Suprapubic skin (tissue), 3 donors: ENCODE data around the gene NBEA.

Source experiments
- CTCF ChIP-seq, 2 donors: fragments of 200-600 bp in 1 of 2; fragments of 450-650 bp in 1 of 2; sonication (generic) in 1 of 2; IDR thresholded peaks; one replicate each; pipeline ENCODE4 v1.5.1; 2016 to 2019; ENCODE audit warnings: antibody characterized with exemption in 2 of 2, mild to moderate bottlenecking in 1 of 2, moderate library complexity in 1 of 2
- EP300 ChIP-seq: sonication (generic); formaldehyde crosslinking; IDR thresholded peaks from one replicate; pipeline ENCODE4 v1.6.1; 2017; ENCODE audit warnings: antibody characterized with exemption

DNA sequence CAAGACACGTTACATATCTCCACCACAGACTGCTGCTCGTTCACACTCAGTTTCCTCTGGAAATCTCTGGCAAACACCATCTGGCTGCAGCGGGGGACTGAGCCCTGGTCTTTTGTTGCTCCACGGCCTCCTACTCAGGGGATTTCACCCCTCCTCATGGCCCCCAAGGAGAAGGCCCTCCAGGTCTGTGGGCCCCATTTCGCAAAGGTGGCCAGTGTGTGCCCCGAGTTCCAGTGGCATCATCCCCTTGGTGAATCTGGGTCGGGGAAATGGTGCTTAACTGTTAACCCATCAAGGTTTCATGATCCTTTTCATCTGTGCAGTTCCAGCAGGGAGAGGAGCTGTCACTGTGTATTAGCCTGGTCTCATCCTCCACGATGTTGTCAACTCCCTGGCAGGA is 769.8 kb downstream of the NBEA start:
- TF ChIP-seq EP300: no peak
- TF ChIP-seq CTCF (IDR thresholded peaks at IDR 0.05): no peak
